Thyroid gland (tissue), 4 donors: ENCODE data around the gene NOP9.

Experiments
- CTCF ChIP-seq, 6 experiments: fragments of 200-600 bp in 3 of 6; fragments of 450-650 bp in 3 of 6; sonication (generic) in 3 of 6; IDR thresholded peaks; one replicate each; pipeline ENCODE4 v1.5.1; 2016 to 2019; ENCODE audit warnings: antibody characterized with exemption in 6 of 6, mild to moderate bottlenecking in 2 of 6, inconsistent platforms in 1 of 6, moderate library complexity in 1 of 6
- POLR2A ChIP-seq, 2 donors: fragments of 450-650 bp; IDR thresholded peaks; one replicate each; pipeline ENCODE4 v1.6.1; 2017; ENCODE audit warnings: antibody characterized with exemption in 2 of 2, mild to moderate bottlenecking in 2 of 2, moderate library complexity in 1 of 2

GRCh38 chr14:24267516-24267915 is 32.1 kb upstream of the NOP9 start:
- TF ChIP-seq CTCF (IDR thresholded peaks at IDR 0.05) (no peak), POLR2A (IDR thresholded peaks at IDR 0.05) (no peak)
